Measurements from ENCODE around the gene SH3GL3.

GRCh38 chr15:83549623-83550022, 102.5 kb downstream of the SH3GL3 start:
- TF ChIP-seq CTCF (IDR thresholded peaks at IDR 0.05; ENCODE audit: insufficient read depth, low read length, poor library complexity, severe bottlenecking) (no peak), EZH2phosphoT487 (conservative IDR thresholded peaks at IDR 0.05; ENCODE audit: low read length) (no peak)

All from SU-DHL-6 (cell line).